Glomerular visceral epithelial cell (primary cell): ENCODE results near the gene EEF1AKMT3.

ENCODE experiments used
- DNase-seq: peaks from one replicate; pipeline ENCODE4 v3.0.0-alpha.2; 2016; ENCODE audit errors: extremely low spot score

EEF1AKMT3 gene

GRCh38 chr12:57735198-57735855 lies 37.1 kb upstream of the EEF1AKMT3 start:
- peak; percentile 21 for DNase-seq

- DNase-seq = peak; percentile 45
Observed at GRCh38 chr12:57735952-57736740, 36.3 kb upstream of the EEF1AKMT3 start.

GRCh38 chr12:57736741-57737466 lies 35.5 kb upstream of the EEF1AKMT3 start:
- no peak for DNase-seq

- no peak for DNase-seq
Observed at GRCh38 chr12:57737467-57738460, 34.6 kb upstream of the EEF1AKMT3 start.

GRCh38 chr12:57738661-57739237 lies 33.7 kb upstream of the EEF1AKMT3 start, which contains the start of gene AGAP2:
AGAP2 (minus strand) TSS chr12:57738742; CDS start chr12:57738246, 496 bp downstream.
- DNase-seq = no peak

GRCh38 chr12:57739387-57739786 lies 33.0 kb upstream of the EEF1AKMT3 start:
- no peak for DNase-seq

- DNase-seq = no peak
Observed at GRCh38 chr12:57739914-57740538, 32.4 kb upstream of the EEF1AKMT3 start.

GRCh38 chr12:57740656-57741412 lies 31.6 kb upstream of the EEF1AKMT3 start:
- no peak for DNase-seq

- no peak for DNase-seq
Observed at GRCh38 chr12:57741413-57741789, 31.0 kb upstream of the EEF1AKMT3 start.

GRCh38 chr12:57741844-57742738 lies 30.3 kb upstream of the EEF1AKMT3 start:
- no peak for DNase-seq

- DNase-seq = no peak
Observed at GRCh38 chr12:57743769-57744168, 28.6 kb upstream of the EEF1AKMT3 start.

GRCh38 chr12:57744194-57744776 lies 28.1 kb upstream of the EEF1AKMT3 start:
- no peak for DNase-seq

GRCh38 chr12:57744777-57745484 lies 27.5 kb upstream of the EEF1AKMT3 start, which contains the start of gene TSPAN31:
TSPAN31 (plus strand) TSS chr12:57745039; CDS start chr12:57745155, 116 bp downstream.
- peak; percentile 96 for DNase-seq

- DNase-seq = no peak
Observed at GRCh38 chr12:57745485-57745881, 26.9 kb upstream of the EEF1AKMT3 start.

GRCh38 chr12:57746025-57746424 lies 26.4 kb upstream of the EEF1AKMT3 start:
- DNase-seq = no peak

- DNase-seq = no peak
Observed at GRCh38 chr12:57749061-57749460, 23.4 kb upstream of the EEF1AKMT3 start.
